ENCODE results near the gene CCDC184. TPM values are rescaled to one million over a fixed set of nuclear protein-coding genes. Genes with fewer than 3 reads are reported as not detected.
"Not testable (repeated sequence)": the region's sequence is repeated elsewhere in the genome, so short reads cannot be mapped to it uniquely, and the experiment has no call there.

Gene CCDC184
- total and polyA plus RNA-seq, 5 donors, result 0.57 to 1.1 (median 0.76) TPM

DNA sequence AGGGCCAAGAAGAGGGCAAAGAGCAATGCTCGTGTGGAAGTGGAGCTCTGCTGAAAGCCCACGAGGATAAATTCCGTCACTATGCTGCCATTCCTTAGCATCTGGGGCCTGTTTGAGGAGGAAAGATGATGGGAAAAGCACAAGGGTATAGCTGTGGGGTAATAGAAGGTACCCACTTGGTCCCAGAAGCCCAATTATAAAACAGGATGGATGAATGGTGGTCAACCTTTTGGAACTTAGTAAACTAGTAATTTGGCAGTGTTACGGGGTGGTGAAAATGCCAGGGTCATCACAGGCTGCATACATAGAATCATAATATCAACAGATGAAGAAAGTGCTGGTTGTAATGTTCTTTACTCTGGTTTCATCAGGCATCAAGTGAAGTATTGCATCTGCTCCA lies 19.7 kb downstream of the CCDC184 start, which contains the start of gene OR10AD1:
Gene OR10AD1 (minus strand): TSS at position 101 of the 400 bp plus-strand sequence. CDS start 0 bp downstream, at position 101.
- H3K9me3 ChIP-seq (ENCODE audit: control insufficient read depth, low read length), result no peaks in the 10 kb centered on the region
- ATAC-seq (no peak), DNase-seq (no peak)
- peaks cover 4% of the 10 kb centered on the region for H3K4me1 ChIP-seq (ENCODE audit: control insufficient read depth, insufficient read depth, low read length)
- intact Hi-C loops (cut with DNase I), result no loop called here
- H3K4me3 ChIP-seq (ENCODE audit: low read length), result no peak within 1 kb of the TSS
- H3K27me3 ChIP-seq (ENCODE audit: control insufficient read depth, insufficient read depth), result no peaks in the 10 kb centered on the region
- WGBS, result 75% methylated on average over 4 of the region's 4 CpGs
- H3K27ac ChIP-seq (ENCODE audit: low read length), result no peak within 1 kb of the TSS

DNA sequence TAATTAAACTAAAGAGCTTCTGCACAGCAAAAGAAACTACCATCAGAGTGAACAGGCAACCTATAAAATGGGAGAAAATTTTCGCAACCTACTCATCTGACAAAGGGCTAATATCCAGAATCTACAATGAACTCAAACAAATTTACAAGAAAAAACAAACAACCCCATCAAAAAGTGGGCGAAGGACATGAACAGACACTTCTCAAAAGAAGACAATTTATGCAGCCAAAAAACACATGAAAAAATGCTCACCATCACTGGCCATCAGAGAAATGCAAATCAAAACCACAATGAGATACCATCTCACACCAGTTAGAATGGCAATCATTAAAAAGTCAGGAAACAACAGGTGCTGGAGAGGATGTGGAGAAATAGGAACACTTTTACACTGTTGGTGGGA lies 26.1 kb downstream of the CCDC184 start:
- ATAC-seq; H3K9me3 ChIP-seq (ENCODE audit: control insufficient read depth, low read length); intact Hi-C loops (cut with DNase I); H3K4me1 ChIP-seq (ENCODE audit: control insufficient read depth, insufficient read depth, low read length); H3K27me3 ChIP-seq (ENCODE audit: control insufficient read depth, insufficient read depth); H3K4me3 ChIP-seq (ENCODE audit: low read length); H3K27ac ChIP-seq (ENCODE audit: low read length); DNase-seq: not testable (repeated sequence)
- 100% methylated on average over 1 of the region's 2 CpGs for WGBS

DNA sequence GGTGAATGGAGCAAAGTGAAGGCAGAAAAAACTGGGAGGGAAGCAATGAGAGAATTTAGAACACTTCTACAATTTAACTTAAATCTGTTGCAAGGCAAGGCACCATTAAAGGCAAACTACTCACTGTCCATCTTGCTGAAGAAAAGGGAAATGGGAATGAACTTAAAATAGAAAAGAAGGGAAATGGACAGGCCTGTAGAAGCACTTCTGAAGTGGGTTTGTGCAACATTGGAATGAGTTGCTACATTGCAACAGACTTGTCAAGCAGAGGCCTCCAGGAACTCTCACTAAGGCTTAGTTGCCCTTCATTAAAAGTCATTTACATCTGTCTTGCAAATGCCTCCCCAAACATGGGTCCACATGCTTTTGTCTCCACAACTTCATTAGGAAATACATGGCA lies 33.3 kb downstream of the CCDC184 start:
- Histone ChIP-seq H3K27ac (ENCODE audit: low read length) (no peak overlapping the region), H3K27me3 (ENCODE audit: control insufficient read depth, insufficient read depth) (no peaks in the 10 kb centered on the region), H3K4me3 (ENCODE audit: low read length) (no peak overlapping the region), H3K4me1 (ENCODE audit: control insufficient read depth, insufficient read depth, low read length) (no peaks in the 10 kb centered on the region), H3K9me3 (ENCODE audit: control insufficient read depth, low read length) (no peaks in the 10 kb centered on the region)
- intact Hi-C loops (cut with DNase I), result no loop called here
- ATAC-seq (no peak), DNase-seq (no peak)

DNA sequence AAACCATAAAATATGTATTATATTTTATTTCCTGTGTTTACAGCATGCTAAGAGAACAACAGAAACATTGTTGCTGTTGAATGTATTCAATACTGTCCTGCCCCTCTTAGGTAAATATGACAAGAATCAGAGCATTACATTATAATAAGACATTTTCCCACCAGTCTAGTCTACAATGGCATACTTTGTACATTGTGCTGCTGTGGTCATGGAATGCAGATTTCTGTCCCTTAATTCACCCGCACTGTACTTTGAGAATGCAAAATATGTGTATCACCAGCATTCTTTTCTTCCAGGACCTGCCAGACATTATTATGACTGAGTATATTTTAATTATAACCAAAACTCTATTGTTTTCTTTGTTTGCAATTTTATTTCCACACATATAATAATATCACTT lies 36.2 kb downstream of the CCDC184 start:
- intact Hi-C loops (cut with DNase I), result no loop called here
- no peak overlapping the region for H3K4me3 ChIP-seq (ENCODE audit: low read length)
- 83% methylated on average over 1 of the region's 1 CpG for WGBS
- no peak for ATAC-seq
- no peaks in the 10 kb centered on the region for H3K4me1 ChIP-seq (ENCODE audit: control insufficient read depth, insufficient read depth, low read length)
- H3K27me3 ChIP-seq (ENCODE audit: control insufficient read depth, insufficient read depth), result no peaks in the 10 kb centered on the region
- H3K9me3 ChIP-seq (ENCODE audit: control insufficient read depth, low read length), result no peaks in the 10 kb centered on the region
- DNase-seq, result no peak
- H3K27ac ChIP-seq (ENCODE audit: low read length), result no peak overlapping the region

DNA sequence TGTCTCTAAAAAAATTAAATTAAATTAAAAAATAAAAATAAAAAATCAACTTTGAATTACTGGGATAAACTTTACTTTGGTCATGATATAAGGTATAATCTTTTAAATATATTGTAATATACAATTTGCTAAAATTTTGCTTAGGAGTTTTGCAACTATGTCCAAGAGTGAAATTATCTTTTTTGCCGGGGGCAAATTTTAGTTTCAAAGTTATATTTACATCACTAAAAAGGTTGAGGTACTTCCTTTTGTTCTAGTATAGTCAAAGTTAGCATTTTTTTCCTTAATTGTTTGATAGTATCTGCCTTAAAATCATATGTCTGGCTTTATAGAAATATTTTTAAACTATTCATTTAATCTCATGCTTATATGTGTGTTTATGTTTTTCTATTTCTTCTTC lies 37.3 kb downstream of the CCDC184 start:
- Histone ChIP-seq H3K27ac (ENCODE audit: low read length) (no peak overlapping the region), H3K9me3 (ENCODE audit: control insufficient read depth, low read length) (no peaks in the 10 kb centered on the region), H3K4me3 (ENCODE audit: low read length) (no peak overlapping the region), H3K4me1 (ENCODE audit: control insufficient read depth, insufficient read depth, low read length) (no peaks in the 10 kb centered on the region), H3K27me3 (ENCODE audit: control insufficient read depth, insufficient read depth) (no peaks in the 10 kb centered on the region)
- no peak for DNase-seq
- intact Hi-C loops (cut with DNase I), result no loop called here
- no peak for ATAC-seq
- WGBS, result 83% methylated on average over 1 of the region's 1 CpG

DNA sequence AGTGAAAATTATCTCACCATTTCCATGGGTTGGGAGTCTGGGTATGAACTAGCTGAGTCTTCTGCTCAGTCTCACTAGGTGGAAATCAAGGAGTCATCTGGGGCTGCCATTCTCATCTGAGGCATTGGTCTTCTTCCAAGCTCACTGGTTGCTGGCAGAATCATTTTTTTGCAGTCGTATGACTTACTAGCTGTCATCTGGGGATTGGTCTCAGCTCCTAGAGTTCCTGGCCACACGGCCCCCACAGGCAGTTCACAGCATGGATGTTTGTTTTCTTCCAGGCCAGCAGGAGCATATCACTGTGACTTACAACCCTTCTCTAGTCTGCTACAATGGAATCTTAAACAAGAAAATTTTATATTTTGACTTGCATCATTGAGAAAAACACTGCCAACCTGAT lies 38.2 kb downstream of the CCDC184 start:
- Histone ChIP-seq H3K4me3 (ENCODE audit: low read length) (no peak overlapping the region), H3K9me3 (ENCODE audit: control insufficient read depth, low read length) (no peaks in the 10 kb centered on the region), H3K27ac (ENCODE audit: low read length) (no peak overlapping the region), H3K27me3 (ENCODE audit: control insufficient read depth, insufficient read depth) (no peaks in the 10 kb centered on the region), H3K4me1 (ENCODE audit: control insufficient read depth, insufficient read depth, low read length) (no peaks in the 10 kb centered on the region)
- WGBS, result 13% methylated on average over 2 of the region's 2 CpGs
- intact Hi-C loops (cut with DNase I), result no loop called here
- ATAC-seq (no peak), DNase-seq (no peak)

DNA sequence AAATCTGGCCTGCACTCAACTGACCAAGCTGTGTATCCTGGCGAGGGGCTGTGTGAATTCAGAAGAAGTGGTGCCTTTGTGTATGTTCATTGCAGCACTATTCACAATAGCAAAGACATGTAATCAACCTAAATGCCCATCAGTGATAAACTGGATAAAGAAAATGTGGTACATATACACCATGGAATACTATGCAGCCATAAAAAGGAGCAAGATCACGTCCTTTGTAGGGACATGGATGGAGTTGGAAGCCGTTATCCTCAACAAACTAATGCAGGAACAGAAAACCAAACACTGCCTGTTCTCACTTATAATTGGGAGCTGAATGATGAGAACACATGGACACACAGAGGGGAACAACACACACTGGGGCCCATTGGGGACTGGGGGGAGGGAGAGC lies 41.1 kb downstream of the CCDC184 start:
- intact Hi-C loops (cut with DNase I); H3K9me3 ChIP-seq (ENCODE audit: control insufficient read depth, low read length); H3K27ac ChIP-seq (ENCODE audit: low read length); H3K4me1 ChIP-seq (ENCODE audit: control insufficient read depth, insufficient read depth, low read length); H3K27me3 ChIP-seq (ENCODE audit: control insufficient read depth, insufficient read depth); ATAC-seq; H3K4me3 ChIP-seq (ENCODE audit: low read length); DNase-seq: not testable (repeated sequence)
- WGBS, result 83% methylated on average over 3 of the region's 3 CpGs

DNA sequence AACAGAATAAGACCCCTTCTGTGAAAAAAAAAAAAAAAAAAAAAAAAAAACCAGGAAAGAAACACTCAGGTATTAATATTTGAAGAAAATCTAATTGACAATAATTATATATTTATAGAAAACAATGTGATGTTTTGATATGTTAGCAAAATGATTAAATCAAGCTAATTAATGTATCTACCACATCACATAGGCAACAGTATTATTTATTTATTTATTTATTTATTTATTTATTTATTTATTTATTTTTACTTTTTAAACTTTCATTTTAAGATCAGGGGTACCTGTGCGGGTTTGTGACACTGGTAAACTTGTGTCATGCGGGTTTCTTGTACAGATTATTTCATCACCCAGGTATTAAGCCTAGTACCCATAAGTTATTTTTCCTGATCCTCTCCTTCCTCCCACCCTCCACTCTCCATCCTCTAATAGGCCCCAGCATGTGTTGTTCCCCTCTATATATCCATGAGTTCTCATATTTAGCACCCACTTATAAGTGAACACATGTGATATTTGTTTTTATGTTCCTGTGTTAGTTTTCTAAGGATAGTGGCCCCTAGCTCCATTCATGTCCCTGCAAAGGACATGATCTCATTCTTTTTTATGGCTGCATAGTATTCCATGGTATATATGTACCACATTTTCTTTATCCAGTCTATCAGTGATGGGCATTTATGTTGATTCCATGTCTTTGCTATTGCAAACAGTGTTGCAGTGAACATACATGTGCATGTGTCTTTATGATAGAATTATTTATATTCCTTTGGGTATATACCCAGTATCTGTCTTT lies 47.9 kb downstream of the CCDC184 start:
- H3K4me1 ChIP-seq (ENCODE audit: control insufficient read depth, insufficient read depth, low read length); H3K9me3 ChIP-seq (ENCODE audit: control insufficient read depth, low read length); intact Hi-C loops (cut with DNase I); H3K27ac ChIP-seq (ENCODE audit: low read length); ATAC-seq; H3K4me3 ChIP-seq (ENCODE audit: low read length); H3K27me3 ChIP-seq (ENCODE audit: control insufficient read depth, insufficient read depth); DNase-seq: not testable (repeated sequence)
- WGBS, result 93% methylated on average over 2 of the region's 2 CpGs

Other genes starting within 250 kb of the CCDC184 start
- gene TMEM106C, start 220.0 kb upstream of the CCDC184 start, total RNA-seq, result 10 to 100 TPM; 68.6 to 85.7 (median 74.5) TPM
- 67.8 TPM for gene TMEM106C, start 220.0 kb upstream of the CCDC184 start, polyA plus RNA-seq
- gene COL2A1, start 179.2 kb upstream of the CCDC184 start, total RNA-seq, result not detected
- gene COL2A1, start 179.2 kb upstream of the CCDC184 start, polyA plus RNA-seq, result 0.07 TPM
- 10 to 100 TPM in 1 of 4 donors, 1 to 10 TPM in 3; 7.7 to 12.8 (median 9.0) TPM for gene SENP1, start 77.6 kb upstream of the CCDC184 start, total RNA-seq
- 2.8 TPM for gene SENP1, start 77.6 kb upstream of the CCDC184 start, polyA plus RNA-seq
- gene PFKM, start 64.3 kb upstream of the CCDC184 start, total RNA-seq, result 100 to 1,000 TPM; 322 to 429 (median 358) TPM
- 204 TPM for gene PFKM, start 64.3 kb upstream of the CCDC184 start, polyA plus RNA-seq
- gene ASB8, start 26.1 kb upstream of the CCDC184 start, total RNA-seq, result 10 to 100 TPM; 58.5 to 69.9 (median 62.4) TPM
- 33.4 TPM for gene ASB8, start 26.1 kb upstream of the CCDC184 start, polyA plus RNA-seq
- gene OR10AD1, start 19.6 kb downstream of the CCDC184 start, total RNA-seq, result not detected
- gene OR10AD1, start 19.6 kb downstream of the CCDC184 start, polyA plus RNA-seq, result not detected
- 10 to 100 TPM; 11.5 to 20.7 (median 15.6) TPM for gene ZNF641, start 167.3 kb downstream of the CCDC184 start, total RNA-seq
- 4.0 TPM for gene ZNF641, start 167.3 kb downstream of the CCDC184 start, polyA plus RNA-seq